OCI-LY7 (cell line): Measurements from ENCODE around the gene EPHA3. TPM values are rescaled to one million over a fixed set of nuclear protein-coding genes. Genes with fewer than 3 reads are reported as not detected.
A peak's percentile ranks its signal among the peaks of the same experiment; 100 is the strongest.

Source experiments
- BruUV-seq: library from RNA; stranded (reverse); fragments of 400-500 nt; replicated peaks from 2 replicates; lab custom pipeline; 2021; lab: Mats Ljungman, UMichigan
- CTCF ChIA-PET: fragments of 300-600 bp; sonication (Branson Sonifier 250); formaldehyde crosslinking; loops from one replicate; lab custom pipeline; 2022; ENCODE audit warnings: antibody characterized with exemption; ENCODE audit not compliant: unreplicated experiment; lab: Charles Lee
- POLR2A ChIA-PET: fragments of 300-600 bp; sonication (Branson Sonifier 250); formaldehyde crosslinking; loops from one replicate; lab custom pipeline; 2022; ENCODE audit warnings: antibody characterized with exemption; lab: Charles Lee
- DNase-seq: peaks from one replicate; pipeline ENCODE4 v3.0.0-alpha.2; 2015; ENCODE audit warnings: low spot score
- H2AFZ ChIP-seq: fragments of 200-600 bp; sonication (generic), shearing (Covaris generic); 2 replicates; pipeline ENCODE4 v1.6.1; 2014; ENCODE audit warnings: mild to moderate bottlenecking, antibody characterized with exemption, low read length, moderate library complexity
- H3K27ac ChIP-seq: fragments of 200-600 bp; sonication (generic); 2 replicates; pipeline ENCODE4 v1.5.1; 2014; ENCODE audit warnings: mixed run types, low read depth, mild to moderate bottlenecking, moderate library complexity, low read length, inconsistent platforms; ENCODE audit not compliant: poor library complexity, severe bottlenecking
- H3K36me3 ChIP-seq: fragments of 200-600 bp; sonication (generic); 2 replicates; pipeline ENCODE4 v1.6.1; 2014; ENCODE audit warnings: mild to moderate bottlenecking, antibody characterized with exemption, low read length, moderate library complexity, mixed read lengths; ENCODE audit not compliant: insufficient read depth
- H3K4me1 ChIP-seq: fragments of 200-600 bp; sonication (generic); 2 replicates; pipeline ENCODE4 v1.5.1; 2014; ENCODE audit warnings: mild to moderate bottlenecking, low read length; ENCODE audit not compliant: insufficient read depth, poor library complexity, severe bottlenecking
- H3K4me2 ChIP-seq: fragments of 200-600 bp; sonication (generic); 2 replicates; pipeline ENCODE4 v1.6.1; 2014; ENCODE audit warnings: mild to moderate bottlenecking, low read length
- H3K4me3 ChIP-seq: fragments of 200-600 bp; sonication (generic); 2 replicates; pipeline ENCODE4 v1.5.1; 2014; ENCODE audit warnings: mild to moderate bottlenecking, low read depth, low read length; ENCODE audit not compliant: poor library complexity, severe bottlenecking
- H3K79me2 ChIP-seq: fragments of 200-600 bp; sonication (generic); 2 replicates; pipeline ENCODE4 v1.6.1; 2016; ENCODE audit warnings: low read depth, mild to moderate bottlenecking, low read length, moderate library complexity, mixed read lengths; ENCODE audit not compliant: insufficient read depth
- H3K9me2 ChIP-seq: fragments of 200-600 bp; sonication (generic); 2 replicates; pipeline ENCODE4 v1.6.1; 2016; ENCODE audit warnings: mild to moderate bottlenecking, low read length, mixed read lengths; ENCODE audit not compliant: insufficient read depth
- H3K9me3 ChIP-seq: fragments of 200-600 bp; sonication (generic); 2 replicates; pipeline ENCODE4 v1.6.1; 2014; ENCODE audit warnings: mild to moderate bottlenecking, mixed run types, low read length, mixed read lengths
- H4K20me1 ChIP-seq: fragments of 200-600 bp; sonication (generic); 2 replicates; pipeline ENCODE4 v1.6.1; 2014; ENCODE audit warnings: mild to moderate bottlenecking, antibody characterized with exemption, low read length, moderate library complexity, mixed read lengths; ENCODE audit not compliant: insufficient read depth
- EZH2phosphoT487 ChIP-seq: fragments of 200-600 bp; sonication (generic); IDR thresholded peaks from 2 replicates; pipeline ENCODE4 v1.6.1; 2018; ENCODE audit warnings: low read depth, borderline replicate concordance, mild to moderate bottlenecking, mixed run types, antibody characterized with exemption, low read length, moderate library complexity, mixed read lengths
- intact Hi-C: fragments of 100-400 bp; cut with micrococcal nuclease; formaldehyde crosslinking; loops from one replicate; pipeline ENCODE4 v1.10.0; 2022; ENCODE audit not compliant: unreplicated experiment
- total RNA-seq, 2 experiments: library from RNA; depleted of rRNA in 1 of 2; stranded (reverse); fragments of >200 nt in 1 of 2; shearing (Covaris generic) in 1 of 2; gene quantifications; 2 replicates each; pipeline ENCODE4 v1.2.3, GENCODE V29; 2014 to 2022
- TF ChIP-seq, protein P1 (sequence below): fragments of 200-600 bp; sonication (generic); conservative IDR thresholded peaks from 2 replicates; pipeline ENCODE4 v1.5.1; 2014; ENCODE audit warnings: mild to moderate bottlenecking, antibody characterized with exemption, low read length, moderate library complexity, mixed read lengths

The EPHA3 gene
- total RNA-seq, 2 experiments from 2014 or later: not detected

DNA sequence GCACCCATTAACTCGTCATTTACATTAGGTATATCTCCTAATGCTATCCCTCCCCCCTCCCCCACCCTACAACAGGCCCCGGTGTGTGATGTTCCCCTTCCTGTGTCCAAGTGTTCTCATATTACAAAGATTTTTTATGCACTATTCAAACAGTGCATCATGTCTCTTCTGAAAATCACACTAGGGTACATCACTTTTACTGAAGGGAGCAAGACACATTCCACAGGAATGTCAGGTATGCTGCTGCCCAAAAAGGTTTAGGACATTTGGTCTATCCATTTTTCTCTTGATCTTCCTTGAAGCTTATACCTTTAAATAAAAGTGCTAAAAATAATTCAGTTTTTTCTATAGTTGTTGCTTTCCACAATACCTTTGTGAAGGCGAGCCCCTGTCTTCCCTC lies 9.2 kb upstream of the EPHA3 start:
- Histone ChIP-seq H3K4me3 (no peak overlapping the region), H4K20me1 (no peaks in the 10 kb centered on the region), H3K27ac (no peak overlapping the region), H3K9me2 (no peaks in the 10 kb centered on the region), H3K4me1 (no peaks in the 10 kb centered on the region), H2AFZ (no peak overlapping the region), H3K36me3 (no peaks in the 10 kb centered on the region), H3K79me2 (no peaks in the 10 kb centered on the region), H3K4me2 (no peak overlapping the region), H3K9me3 (no peaks in the 10 kb centered on the region)
- CTCF ChIA-PET: no interaction called here
- no peak for DNase-seq
- POLR2A ChIA-PET: no interaction called here
- TF ChIP-seq, protein P1, sequence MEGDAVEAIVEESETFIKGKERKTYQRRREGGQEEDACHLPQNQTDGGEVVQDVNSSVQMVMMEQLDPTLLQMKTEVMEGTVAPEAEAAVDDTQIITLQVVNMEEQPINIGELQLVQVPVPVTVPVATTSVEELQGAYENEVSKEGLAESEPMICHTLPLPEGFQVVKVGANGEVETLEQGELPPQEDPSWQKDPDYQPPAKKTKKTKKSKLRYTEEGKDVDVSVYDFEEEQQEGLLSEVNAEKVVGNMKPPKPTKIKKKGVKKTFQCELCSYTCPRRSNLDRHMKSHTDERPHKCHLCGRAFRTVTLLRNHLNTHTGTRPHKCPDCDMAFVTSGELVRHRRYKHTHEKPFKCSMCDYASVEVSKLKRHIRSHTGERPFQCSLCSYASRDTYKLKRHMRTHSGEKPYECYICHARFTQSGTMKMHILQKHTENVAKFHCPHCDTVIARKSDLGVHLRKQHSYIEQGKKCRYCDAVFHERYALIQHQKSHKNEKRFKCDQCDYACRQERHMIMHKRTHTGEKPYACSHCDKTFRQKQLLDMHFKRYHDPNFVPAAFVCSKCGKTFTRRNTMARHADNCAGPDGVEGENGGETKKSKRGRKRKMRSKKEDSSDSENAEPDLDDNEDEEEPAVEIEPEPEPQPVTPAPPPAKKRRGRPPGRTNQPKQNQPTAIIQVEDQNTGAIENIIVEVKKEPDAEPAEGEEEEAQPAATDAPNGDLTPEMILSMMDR: no peak
- TF ChIP-seq EZH2phosphoT487: no peak
- intact Hi-C loops: no loop called here
- no TSS peak for BruUV-seq

DNA sequence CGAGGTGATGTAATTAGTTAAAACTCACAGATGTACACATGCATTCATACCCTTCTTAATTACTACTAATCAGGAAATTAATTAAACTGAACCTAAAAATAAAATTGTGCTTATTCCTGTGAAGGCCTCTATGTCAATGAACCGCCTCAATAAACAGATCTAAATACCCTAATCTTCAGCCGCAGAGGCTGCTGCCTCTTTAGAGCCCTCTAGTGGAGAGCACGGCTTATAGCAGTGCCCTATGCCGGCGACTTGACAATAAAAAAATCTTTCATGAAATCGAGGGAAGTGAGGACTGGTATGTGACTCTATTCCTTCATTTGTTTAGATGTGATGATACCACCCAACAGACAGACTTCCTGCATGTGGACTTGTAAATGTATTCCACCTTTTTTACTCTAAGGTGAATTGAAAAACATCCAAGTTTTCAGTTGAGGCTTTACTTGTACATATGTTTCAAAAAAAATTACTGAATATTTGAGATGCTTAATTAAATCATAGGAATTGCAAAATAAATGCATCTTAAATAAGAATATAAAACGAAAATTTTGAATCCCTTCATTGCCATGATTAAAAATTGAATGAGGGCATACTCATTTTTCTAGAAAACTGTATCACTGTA lies 8.3 kb upstream of the EPHA3 start:
- Histone ChIP-seq H3K36me3 (no peaks in the 10 kb centered on the region), H3K4me1 (no peaks in the 10 kb centered on the region), H2AFZ (no peak overlapping the region), H3K9me2 (no peaks in the 10 kb centered on the region), H3K27ac (no peak overlapping the region), H3K79me2 (no peaks in the 10 kb centered on the region), H3K4me2 (no peak overlapping the region), H3K4me3 (no peak overlapping the region), H3K9me3 (no peaks in the 10 kb centered on the region), H4K20me1 (no peaks in the 10 kb centered on the region)
- TF ChIP-seq EZH2phosphoT487: no peak
- TF ChIP-seq, protein P1: peak; percentile 97
- BruUV-seq: no TSS peak
- POLR2A ChIA-PET: no interaction called here
- peak; percentile 67 for DNase-seq
- intact Hi-C loops: loop anchor here (1.0 kb wide), 2 partner anchors 880 to 896 kb away; no protein-coding TSS in a partner anchor
- CTCF ChIA-PET: no interaction called here

DNA sequence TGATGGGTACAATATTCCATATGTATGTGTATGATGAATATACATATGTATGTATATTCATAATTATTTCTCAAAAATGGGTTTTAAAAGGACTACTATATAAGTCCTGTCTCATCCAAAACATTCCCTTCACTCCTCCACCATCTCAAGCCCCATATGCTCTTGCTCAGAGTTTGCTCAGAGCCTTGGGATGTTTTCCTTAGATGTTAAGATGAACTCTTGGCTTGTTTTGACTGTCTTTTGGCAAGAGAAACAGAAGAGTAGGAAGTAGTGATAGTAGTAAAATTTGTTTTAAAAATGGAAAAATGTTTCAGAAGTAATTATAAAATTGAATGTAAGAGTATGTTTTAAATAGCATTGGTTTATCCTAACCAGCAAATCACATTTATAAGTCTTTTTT lies 6.2 kb upstream of the EPHA3 start:
- no peaks in the 10 kb centered on the region for H3K9me2 ChIP-seq
- TF ChIP-seq EZH2phosphoT487: no peak
- TF ChIP-seq, protein P1: no peak
- ChIA-PET CTCF (no interaction called here), POLR2A (no interaction called here)
- H3K9me3 ChIP-seq: no peaks in the 10 kb centered on the region
- no TSS peak for BruUV-seq
- intact Hi-C loops: no loop called here
- H3K79me2 ChIP-seq: no peaks in the 10 kb centered on the region
- no peaks in the 10 kb centered on the region for H3K36me3 ChIP-seq
- no peaks in the 10 kb centered on the region for H4K20me1 ChIP-seq
- no peaks in the 10 kb centered on the region for H3K4me1 ChIP-seq
- no peak overlapping the region for H3K4me3 ChIP-seq
- no peak overlapping the region for H3K27ac ChIP-seq
- H3K4me2 ChIP-seq: no peak overlapping the region
- no peak overlapping the region for H2AFZ ChIP-seq
- DNase-seq: no peak
